ENCODE measurements around the gene RNASE8.

- no peak for TF ChIP-seq CTCF (IDR thresholded peaks at IDR 0.05; ENCODE audit: low read depth, low read length)
- TF ChIP-seq EZH2phosphoT487 (IDR thresholded peaks at IDR 0.05; ENCODE audit: low read depth) = no peak
These were observed 44.3 kb downstream of the RNASE8 start for GRCh38 chr14:21101802-21102413.

All from OCI-LY3 (cell line).